GM19351 (cell line): ENCODE data around the gene VTI1A.

ENCODE experiments used
- ATAC-seq: cut with Tn5 transposase; IDR thresholded peaks from one replicate; pipeline ENCODE4 v1.9.1; 2021; ENCODE audit warnings: mild to moderate bottlenecking, moderate library complexity; ENCODE audit not compliant: unreplicated experiment

Gene VTI1A

DNA sequence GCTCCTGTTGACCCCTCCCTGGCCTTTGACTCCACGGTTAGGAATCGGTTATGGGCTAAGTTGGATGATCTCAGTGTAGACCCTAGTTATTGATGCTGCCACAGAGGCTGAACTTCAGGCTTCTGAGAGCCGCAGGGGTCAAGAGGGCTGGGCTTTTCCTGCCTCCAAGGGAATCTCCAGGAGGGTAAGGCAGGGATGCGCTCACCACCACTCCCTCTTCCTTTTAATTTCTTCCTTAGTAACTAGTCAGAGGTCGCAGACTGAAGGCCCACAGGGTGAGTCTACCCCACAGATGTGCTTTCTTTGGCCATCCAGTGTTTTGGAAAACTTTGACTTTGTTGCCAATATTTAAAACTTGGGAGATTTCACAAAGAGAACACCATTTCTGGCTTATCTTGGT is 352.0 kb downstream of the VTI1A start:
- ATAC-seq: no peak

GRCh38 chr10:112799726-112800510 is 352.9 kb downstream of the VTI1A start:
- no peak for ATAC-seq

- no peak for ATAC-seq
Measured at GRCh38 chr10:112801004-112801403, 354.0 kb downstream of the VTI1A start.

- ATAC-seq: no peak
Measured at GRCh38 chr10:112801748-112802147, 354.7 kb downstream of the VTI1A start.

DNA sequence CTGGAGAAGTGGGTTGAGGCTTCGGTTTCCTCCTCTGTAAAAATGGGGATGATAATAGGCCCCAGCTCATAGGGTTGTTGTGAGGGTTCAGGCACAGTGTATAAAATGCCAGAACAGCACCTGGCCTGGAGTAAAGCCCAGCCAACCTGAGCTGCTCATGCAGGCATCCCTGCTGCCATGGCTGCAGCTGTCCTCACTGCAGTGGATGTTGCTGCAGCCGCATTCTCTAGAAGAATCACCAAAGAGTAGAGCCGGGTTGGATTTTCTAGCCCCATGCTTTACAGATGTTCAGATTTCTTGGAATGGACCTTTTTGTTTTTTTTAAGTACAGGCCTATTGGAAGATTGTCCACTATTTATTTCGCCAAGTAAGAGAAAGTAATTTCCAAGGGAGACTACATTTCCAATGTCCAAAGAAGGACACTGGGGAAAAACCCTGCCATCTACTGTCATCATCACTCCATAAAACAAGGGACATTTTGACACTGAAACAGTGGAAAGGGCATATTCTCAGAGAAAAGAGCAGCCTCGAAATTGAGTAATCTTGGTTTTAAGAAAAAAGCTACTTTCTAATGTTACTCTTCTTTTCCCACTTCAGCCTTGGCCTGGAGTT is 355.5 kb downstream of the VTI1A start:
- no peak for ATAC-seq

DNA sequence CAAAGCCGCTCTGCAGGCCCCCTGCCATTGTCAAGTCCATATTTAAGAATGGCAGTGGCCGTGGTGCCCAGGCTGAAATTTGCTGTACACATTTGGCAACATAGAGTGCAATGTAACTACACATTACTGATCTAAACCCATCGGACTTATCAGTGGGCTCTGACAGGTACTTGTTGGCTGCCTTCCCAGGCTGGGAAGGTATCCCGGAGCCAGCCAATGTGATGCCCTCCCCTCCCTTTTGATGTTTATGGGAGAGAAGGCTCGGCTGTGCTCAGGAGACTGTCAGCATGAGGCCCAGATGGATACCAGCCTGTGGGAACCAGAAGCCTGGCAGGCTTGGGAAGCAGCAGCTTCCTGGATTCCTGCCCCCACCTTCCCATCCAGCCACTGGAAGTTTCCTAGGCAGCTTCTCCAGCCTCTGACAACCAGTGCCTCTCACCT is 357.0 kb downstream of the VTI1A start:
- ATAC-seq: no peak

DNA sequence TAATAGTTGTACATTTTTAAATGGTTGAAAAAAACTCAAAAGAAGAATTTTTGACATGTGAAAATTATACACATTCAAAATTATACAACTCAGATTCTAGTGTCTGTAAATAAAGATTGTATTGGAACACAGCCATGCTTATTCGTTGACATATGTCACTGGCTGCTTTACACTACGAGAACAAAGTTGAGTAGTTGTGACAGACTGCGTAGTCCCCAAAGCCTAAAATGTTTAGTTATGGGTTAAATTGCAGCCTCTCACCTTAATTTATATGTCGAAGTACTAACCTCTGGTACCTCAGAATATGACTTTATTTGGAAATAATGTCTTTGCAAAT is 358.2 kb downstream of the VTI1A start:
- no peak for ATAC-seq

DNA sequence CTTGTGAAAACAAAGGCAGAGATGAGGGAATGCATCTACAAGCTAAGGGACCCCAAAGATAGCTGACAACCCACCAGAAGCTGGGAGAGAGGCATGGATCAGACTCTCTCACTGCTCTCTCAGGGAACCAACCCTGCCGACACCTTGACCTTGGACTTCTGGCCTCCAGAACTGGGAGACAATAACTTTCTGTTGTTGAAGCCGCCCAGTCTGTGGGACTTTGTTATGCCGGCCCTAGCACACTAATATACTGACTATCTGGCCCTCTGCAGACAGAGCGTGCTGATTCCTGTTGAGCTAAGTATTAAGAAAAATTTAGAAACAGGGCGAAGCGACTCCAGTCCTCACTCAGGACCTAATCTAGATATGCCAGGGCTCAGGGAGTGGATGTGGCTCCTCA is 358.7 kb downstream of the VTI1A start:
- ATAC-seq: no peak

GRCh38 chr10:112807013-112807412 is 360.0 kb downstream of the VTI1A start:
- no peak for ATAC-seq

GRCh38 chr10:112809736-112810135 is 362.7 kb downstream of the VTI1A start:
- no peak for ATAC-seq

DNA sequence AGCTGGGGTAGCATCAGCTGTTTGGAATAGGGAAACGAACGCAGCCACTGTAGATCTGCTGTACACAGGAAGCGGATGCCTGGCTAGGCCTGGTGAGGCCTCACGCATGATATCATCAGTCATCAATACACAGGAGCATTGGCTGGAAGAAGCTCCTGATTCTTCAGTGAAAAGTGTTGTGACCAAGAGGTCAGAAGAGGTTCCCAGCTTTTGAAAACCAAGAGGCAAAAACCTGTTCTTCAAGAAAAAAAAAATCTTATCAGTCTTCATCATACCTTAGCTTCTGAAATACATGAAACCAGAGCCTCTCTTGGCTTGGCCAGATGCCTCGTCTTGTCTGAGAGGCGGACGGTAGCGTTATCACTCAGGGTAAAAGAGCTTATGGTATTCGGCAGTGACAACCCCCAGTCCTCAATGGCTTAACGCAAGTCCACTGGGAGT is 363.7 kb downstream of the VTI1A start:
- no peak for ATAC-seq

GRCh38 chr10:112811741-112812551 is 364.9 kb downstream of the VTI1A start:
- ATAC-seq: no peak

DNA sequence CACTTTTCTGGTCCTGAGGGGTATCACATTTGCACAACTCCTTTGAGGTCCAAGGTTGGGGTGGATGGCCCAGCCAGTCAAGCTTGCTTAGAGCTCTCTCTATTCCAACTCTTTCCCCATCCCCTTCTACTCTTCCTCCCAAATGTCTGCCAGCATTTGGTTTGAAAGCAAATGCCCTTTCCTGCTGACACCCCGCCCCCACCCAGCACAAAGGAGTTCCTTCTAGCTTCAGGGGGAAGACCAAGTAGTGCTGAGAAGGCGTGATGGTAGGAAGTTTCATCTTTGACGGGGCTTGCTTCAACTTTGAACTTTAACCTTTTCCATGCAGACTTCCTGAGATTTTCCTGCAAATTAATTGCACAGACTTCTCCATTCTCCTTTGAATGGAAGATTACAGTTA is 365.6 kb downstream of the VTI1A start:
- no peak for ATAC-seq

DNA sequence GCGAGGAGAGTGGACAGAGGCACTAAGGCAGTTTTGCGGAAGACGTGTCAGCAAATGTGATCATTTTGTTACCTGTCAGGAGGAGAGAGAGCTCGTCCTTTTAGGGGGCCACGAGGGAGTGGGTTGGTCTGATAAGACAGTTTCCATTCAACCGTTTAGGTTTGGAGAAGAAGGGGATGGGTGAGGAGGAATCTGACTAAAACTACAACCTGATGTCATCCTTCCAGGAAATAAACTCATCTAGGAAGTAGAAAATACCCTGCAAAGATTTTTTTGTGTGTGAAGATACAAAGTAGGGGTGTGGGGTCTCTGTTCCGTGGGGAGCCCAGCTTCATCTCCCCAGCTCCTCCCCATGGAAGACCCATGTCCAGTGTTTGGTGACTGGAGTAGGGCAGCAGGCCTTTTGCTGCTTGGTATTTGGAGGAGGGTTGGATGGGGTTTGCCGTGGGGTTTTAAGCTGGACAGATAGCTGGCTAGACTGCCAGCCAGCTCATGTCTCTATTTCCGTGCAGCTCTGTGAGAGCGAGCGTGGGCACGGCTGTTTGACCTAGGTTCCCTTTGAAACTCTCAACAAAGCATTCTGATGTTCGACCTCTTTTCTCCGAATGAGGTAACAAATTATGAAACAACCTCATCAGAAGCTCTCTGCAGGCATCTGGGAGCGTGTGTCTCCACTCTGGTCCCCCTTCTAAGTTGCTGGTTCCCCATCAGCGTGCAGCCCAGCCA is 367.0 kb downstream of the VTI1A start:
- ATAC-seq: no peak

DNA sequence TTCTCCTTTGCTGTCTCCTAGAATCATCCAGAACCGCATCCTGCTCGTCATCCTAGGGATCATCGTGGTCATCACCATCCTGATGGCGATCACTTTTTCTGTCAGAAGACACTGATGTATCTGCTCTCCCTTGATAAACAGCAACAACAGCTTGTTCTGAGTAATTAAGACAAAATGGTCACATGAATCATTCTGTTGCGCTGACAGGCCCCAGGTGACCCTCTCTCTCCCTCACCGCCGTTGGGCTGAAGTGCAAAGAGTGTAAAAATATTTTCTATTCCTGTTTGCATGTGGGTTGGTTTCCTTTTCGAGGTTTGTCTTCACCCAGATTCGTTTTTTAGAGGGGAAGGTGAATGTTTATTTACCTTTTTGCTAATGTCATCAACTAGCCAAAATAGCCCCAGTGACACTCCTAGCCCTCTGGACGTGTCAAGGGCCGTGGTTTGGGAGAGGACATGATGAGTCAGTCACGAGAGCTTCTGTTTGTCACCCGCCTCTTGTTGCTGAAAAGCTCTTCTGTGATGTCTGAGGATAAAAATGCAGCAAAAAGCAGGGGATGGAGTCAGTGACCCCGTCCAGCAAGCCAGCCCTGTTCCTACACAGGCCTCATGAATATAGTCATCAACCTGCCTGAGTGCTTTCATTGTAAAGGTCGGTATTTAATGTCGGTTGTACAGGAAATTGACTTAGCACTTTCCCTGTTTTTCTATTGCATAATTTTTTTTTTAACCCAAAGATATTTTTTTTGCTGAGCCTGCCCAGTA is 368.4 kb downstream of the VTI1A start:
- no peak for ATAC-seq

DNA sequence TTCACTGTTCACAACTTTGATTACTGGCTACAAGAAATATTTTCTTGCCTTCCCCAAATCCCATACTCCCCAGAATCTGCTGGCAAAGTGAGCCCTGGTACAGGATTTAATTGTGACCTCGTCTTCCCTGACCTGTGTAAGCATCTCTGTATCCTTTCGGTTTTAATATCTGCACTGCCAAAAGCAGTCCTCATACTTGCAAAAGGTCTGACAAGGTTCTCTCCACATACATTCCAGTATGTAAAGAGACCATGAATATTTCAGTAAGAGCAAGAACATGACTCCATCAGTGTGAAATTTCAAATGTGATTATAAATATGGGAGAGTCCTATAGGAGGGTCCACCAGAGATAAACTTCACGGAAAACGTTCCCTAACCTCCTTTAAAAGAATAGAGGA is 369.0 kb downstream of the VTI1A start:
- no peak for ATAC-seq

DNA sequence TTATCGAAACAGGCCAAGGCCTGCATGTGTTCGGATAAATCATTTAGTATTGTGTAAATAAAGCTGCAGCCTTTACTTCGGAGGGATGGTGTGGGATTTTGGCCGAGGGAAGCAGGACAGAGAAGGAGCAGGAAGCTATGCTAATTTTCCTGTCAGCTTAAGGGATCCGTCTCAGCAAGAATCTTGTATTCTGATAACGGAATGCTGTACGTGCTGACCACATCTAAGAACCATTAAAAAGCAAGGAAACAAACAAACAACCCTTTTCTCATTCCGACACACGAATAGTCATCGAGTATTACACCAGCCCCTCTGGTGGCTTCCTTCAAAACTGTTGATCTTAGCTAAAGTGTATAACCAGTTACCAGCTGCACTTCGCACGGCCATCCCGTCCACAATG is 369.9 kb downstream of the VTI1A start:
- ATAC-seq: no peak

- ATAC-seq: no peak
Measured at GRCh38 chr10:112817981-112818777, 371.2 kb downstream of the VTI1A start.

DNA sequence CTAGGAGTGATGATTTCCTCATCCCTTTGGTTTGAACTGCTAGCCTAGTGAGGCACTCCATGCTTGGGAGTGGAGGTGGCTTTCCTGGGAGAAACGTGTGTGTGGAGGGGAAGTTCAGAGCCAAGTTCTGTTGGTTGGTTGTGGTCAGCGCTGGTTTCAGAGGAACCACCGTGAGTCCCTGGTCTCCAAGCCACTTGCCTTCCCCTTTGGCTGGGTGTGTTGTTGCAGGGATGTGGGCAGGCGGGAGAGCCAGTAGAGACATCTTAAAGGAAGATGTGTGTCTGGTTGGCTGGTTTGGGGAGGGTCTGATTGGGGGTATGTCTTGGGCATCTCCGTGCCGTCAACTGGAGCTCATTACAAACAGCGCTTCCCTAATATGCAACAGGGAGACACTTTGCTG is 372.2 kb downstream of the VTI1A start:
- no peak for ATAC-seq

DNA sequence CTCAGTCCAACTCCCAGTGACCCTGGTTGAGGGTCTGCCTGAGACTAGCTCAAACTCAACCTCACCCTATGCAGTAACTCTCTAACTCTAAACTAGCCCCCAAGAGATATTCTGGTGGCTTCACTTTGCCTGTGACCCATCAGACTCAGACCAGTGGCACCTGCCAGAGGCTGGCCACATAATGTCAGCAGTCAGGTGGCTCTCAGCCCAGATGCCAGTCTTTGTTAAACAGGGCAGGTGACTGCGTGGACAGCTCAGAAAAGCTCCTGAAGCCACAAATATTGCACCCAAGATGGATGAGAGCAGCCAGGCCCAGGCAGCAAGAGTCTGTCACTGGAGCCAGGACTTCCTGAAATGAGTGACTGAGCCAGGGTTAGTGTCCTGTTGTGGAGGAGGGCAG is 373.3 kb downstream of the VTI1A start:
- no peak for ATAC-seq
